A549 (cell line): ENCODE data around the gene KRT13. TPM values are rescaled to one million over a fixed set of nuclear protein-coding genes. Genes with fewer than 3 reads are reported as not detected.

ENCODE experiments used
- ATAC-seq, 2 experiments: fragments of 200-7000 bp in 1 of 2; fragments of >200 bp in 1 of 2; cut with Nextera tagmentation in 1 of 2; cut with Tn5 transposase in 1 of 2; 3 replicates each; pipeline versions ENCODE4 v1.8.0 to v1.9.1; 2018 to 2020; ENCODE audit warnings: mild to moderate bottlenecking in 1 of 2, moderate library complexity in 1 of 2
- CTCF ChIA-PET: fragments of 300-600 bp; sonication (Branson Sonifier 250); formaldehyde crosslinking; extraction: SDS; loops from one replicate; lab custom pipeline; 2021; ENCODE audit warnings: antibody characterized with exemption, inconsistent platforms; lab: Yijun Ruan, JAX
- POLR2A ChIA-PET: fragments of 350-600 bp; formaldehyde crosslinking; extraction: SDS; loops from one replicate; lab custom pipeline; 2021; ENCODE audit warnings: antibody characterized with exemption, inconsistent platforms; lab: Yijun Ruan, JAX
- DNase-seq, 2 experiments: peaks; one replicate each; pipeline versions ENCODE4 v3.0.0 to v3.0.0-alpha.2; 2011 to 2016; ENCODE audit warnings: low read depth in 1 of 2, low spot score in 1 of 2
- FAIRE-seq: peaks from 2 replicates; lab custom pipeline; 2011; peaks lifted over from hg19 to GRCh38; lab: Jason Lieb, UNC
- H3K27ac ChIP-seq, 2 experiments: fragments of >200 bp; sonication (Bioruptor Twin); formaldehyde crosslinking; 3 replicates each; pipeline ENCODE4 v1.5.1; 2016 to 2017
- H3K4me1 ChIP-seq: fragments of >200 bp; sonication (Bioruptor Twin); formaldehyde crosslinking; 3 replicates; pipeline ENCODE4 v1.6.1; 2016
- H3K4me2 ChIP-seq: fragments of >200 bp; sonication (Bioruptor Twin); formaldehyde crosslinking; 3 replicates; pipeline ENCODE4 v1.6.1; 2016
- H3K4me3 ChIP-seq: fragments of >200 bp; sonication (Bioruptor Twin); formaldehyde crosslinking; 3 replicates; pipeline ENCODE4 v1.5.1; 2016
- H3K9me3 ChIP-seq: fragments of >200 bp; sonication (Bioruptor Twin); formaldehyde crosslinking; 3 replicates; pipeline ENCODE4 v1.6.1; 2016
- BHLHE40 ChIP-seq: IDR thresholded peaks from 2 replicates; pipeline ENCODE4 v1.6.1; 2012; ENCODE audit warnings: low read depth, low read length, inconsistent platforms
- CBX8 ChIP-seq: fragments of 200-600 bp; sonication (generic); IDR thresholded peaks from 2 replicates; pipeline ENCODE4 v1.6.1; 2016
- CHD2 ChIP-seq: fragments of 150-350 bp; IDR thresholded peaks from 2 replicates; pipeline ENCODE4 v1.6.1; 2014; ENCODE audit warnings: low read length; ENCODE audit not compliant: partially characterized antibody
- E2F6 ChIP-seq: IDR thresholded peaks from 2 replicates; pipeline ENCODE4 v1.6.1; 2012; ENCODE audit warnings: low read depth, borderline replicate concordance
- EHF ChIP-seq: fragments of 250-450 bp; sonication (Bioruptor Pico); IDR thresholded peaks from 2 replicates; pipeline ENCODE4 v1.5.0; 2020; ENCODE audit warnings: mild to moderate bottlenecking
- FOSL2 ChIP-seq, 2 experiments: fragments of 450-650 bp in 1 of 2; fragments of >200 bp in 1 of 2; sonication (Bioruptor Twin) in 1 of 2; formaldehyde crosslinking; IDR thresholded peaks; 2 replicates each; pipeline versions ENCODE4 v1.5.0 to v1.6.1; 2016 to 2020; ENCODE audit warnings: mild to moderate bottlenecking in 1 of 2, moderate library complexity in 1 of 2
- JUNB ChIP-seq: fragments of >200 bp; sonication (Bioruptor Twin); formaldehyde crosslinking; IDR thresholded peaks from 2 replicates; pipeline ENCODE4 v1.6.1; 2016
- MYC ChIP-seq: IDR thresholded peaks from 2 replicates; pipeline ENCODE4 v1.6.1; 2012; ENCODE audit warnings: mild to moderate bottlenecking, inconsistent platforms, low read length, improper control_type of control experiment, borderline replicate concordance
- ZC3H11A ChIP-seq: fragments of 450-650 bp; IDR thresholded peaks from 2 replicates; pipeline ENCODE4 v1.6.1; 2014; ENCODE audit warnings: antibody characterized with exemption, mild to moderate bottlenecking
- ZNF302 ChIP-seq: fragments of 250-450 bp; sonication (Bioruptor Pico); IDR thresholded peaks from 2 replicates; pipeline ENCODE4 v1.9.0; 2021; ENCODE audit warnings: inconsistent platforms, mild to moderate bottlenecking, moderate library complexity
- ZSCAN20 ChIP-seq: fragments of 250-450 bp; sonication (Bioruptor Pico); IDR thresholded peaks from 2 replicates; pipeline ENCODE4 v1.8.0; 2022; ENCODE audit warnings: mild to moderate bottlenecking, moderate library complexity
- WGBS: methylation state at CpG from one replicate; pipeline ENCODE4 v1.1.6; 2017; ENCODE audit errors: missing lambda C conversion rate; 5-methylcytosine and 5-hydroxymethylcytosine counted together
- polyA plus RNA-seq, 4 experiments: library from polyadenylated mRNA; depleted of rRNA in 3 of 4; stranded (reverse); fragments of >200 nt; fragmentation: RNase III in 1 of 4; extraction: RNeasy Plus Mini Kit Qiagen cat#74134 plus additional on column Dnase treatment in 1 of 4; gene quantifications; 2 replicates in 3 of 4; 3 replicates in 1 of 4; pipeline ENCODE4 v1.2.3, GENCODE V29; 2011 to 2017
- TF ChIP-seq, protein P1 (sequence below): fragments of 200-600 bp; sonication (generic); IDR thresholded peaks from 2 replicates; pipeline ENCODE4 v1.6.1; 2016; ENCODE audit warnings: antibody characterized with exemption, mild to moderate bottlenecking, moderate library complexity
- TF ChIP-seq, protein P2 (sequence below): fragments of 250-450 bp; sonication (Bioruptor Pico); IDR thresholded peaks from 2 replicates; pipeline ENCODE4 v1.5.0; 2021; ENCODE audit warnings: mild to moderate bottlenecking, moderate library complexity, borderline replicate concordance

KRT13 gene
- polyA plus RNA-seq, 2 of the 4 experiments (the other 2 are of a cell fraction) = 0.06 TPM; not detected in 1

DNA sequence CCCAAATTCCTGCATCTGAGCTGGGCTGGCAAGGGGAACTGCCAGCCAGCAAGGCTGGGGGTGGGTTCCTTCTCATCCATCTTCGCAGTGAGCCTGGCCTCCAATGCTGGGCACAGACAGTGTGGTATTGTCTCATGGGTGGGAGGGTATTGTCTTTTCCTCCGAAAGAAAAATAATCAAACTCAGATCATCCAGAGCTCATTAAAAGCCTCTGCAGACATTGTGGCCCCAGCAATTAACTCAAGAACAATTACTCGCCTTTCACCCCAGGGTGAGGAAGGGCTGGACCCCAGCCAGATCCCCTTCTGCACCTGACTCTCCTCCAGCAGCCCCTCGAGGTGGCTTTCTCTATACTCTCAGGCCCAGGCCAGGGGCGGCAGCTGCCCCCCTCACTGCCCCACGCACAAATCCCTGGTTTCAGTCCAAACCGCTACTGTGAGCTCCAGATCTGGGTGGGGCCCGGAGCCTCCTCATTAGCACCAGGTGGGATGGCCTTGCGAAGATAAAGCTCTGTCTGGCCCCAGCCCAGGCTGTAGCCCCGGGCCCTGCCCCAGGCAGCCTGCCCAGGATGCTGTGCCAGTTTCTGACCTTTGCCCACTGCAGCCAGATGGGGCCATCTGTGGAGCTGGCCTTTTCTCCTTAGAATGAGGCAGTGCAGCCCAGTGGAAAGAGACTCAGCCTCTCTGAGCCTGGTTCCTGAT, 15.6 kb upstream of the KRT13 start:
- no peak for DNase-seq
- POLR2A ChIA-PET = interaction anchor here (1.1 to 1.6 kb wide), 2 partner anchors 28 to 168 kb away, joined by 3 to 4 read pairs; partner anchors contain the start of gene EIF1
- Histone ChIP-seq H3K4me2 (peak overlapping the region; percentile 61), H3K27ac (peak overlapping the region; percentile 12 to 82; a peak in 5 of 6 replicates), H3K4me1 (peaks cover 29% of the 10 kb centered on the region), H3K9me3 (no peaks in the 10 kb centered on the region), H3K4me3 (no peak overlapping the region)
- FAIRE-seq = no peak
- CTCF ChIA-PET = interaction anchor here (0.9 to 3.6 kb wide), 7 partner anchors 10 to 191 kb away, joined by 3 to 35 read pairs (median 5); no protein-coding TSS in a partner anchor
- 70% methylated on average over 9 of the region's 10 CpGs for WGBS
- peak in 1 of 2 experiments; percentile 8; a peak in 1 of 6 replicates for ATAC-seq
- TF ChIP-seq, protein P1, sequence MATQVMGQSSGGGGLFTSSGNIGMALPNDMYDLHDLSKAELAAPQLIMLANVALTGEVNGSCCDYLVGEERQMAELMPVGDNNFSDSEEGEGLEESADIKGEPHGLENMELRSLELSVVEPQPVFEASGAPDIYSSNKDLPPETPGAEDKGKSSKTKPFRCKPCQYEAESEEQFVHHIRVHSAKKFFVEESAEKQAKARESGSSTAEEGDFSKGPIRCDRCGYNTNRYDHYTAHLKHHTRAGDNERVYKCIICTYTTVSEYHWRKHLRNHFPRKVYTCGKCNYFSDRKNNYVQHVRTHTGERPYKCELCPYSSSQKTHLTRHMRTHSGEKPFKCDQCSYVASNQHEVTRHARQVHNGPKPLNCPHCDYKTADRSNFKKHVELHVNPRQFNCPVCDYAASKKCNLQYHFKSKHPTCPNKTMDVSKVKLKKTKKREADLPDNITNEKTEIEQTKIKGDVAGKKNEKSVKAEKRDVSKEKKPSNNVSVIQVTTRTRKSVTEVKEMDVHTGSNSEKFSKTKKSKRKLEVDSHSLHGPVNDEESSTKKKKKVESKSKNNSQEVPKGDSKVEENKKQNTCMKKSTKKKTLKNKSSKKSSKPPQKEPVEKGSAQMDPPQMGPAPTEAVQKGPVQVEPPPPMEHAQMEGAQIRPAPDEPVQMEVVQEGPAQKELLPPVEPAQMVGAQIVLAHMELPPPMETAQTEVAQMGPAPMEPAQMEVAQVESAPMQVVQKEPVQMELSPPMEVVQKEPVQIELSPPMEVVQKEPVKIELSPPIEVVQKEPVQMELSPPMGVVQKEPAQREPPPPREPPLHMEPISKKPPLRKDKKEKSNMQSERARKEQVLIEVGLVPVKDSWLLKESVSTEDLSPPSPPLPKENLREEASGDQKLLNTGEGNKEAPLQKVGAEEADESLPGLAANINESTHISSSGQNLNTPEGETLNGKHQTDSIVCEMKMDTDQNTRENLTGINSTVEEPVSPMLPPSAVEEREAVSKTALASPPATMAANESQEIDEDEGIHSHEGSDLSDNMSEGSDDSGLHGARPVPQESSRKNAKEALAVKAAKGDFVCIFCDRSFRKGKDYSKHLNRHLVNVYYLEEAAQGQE = no peak
- TF ChIP-seq CHD2 (no peak), EHF (CRISPR knock-in tag) (no peak), ZNF302 (no peak), ZSCAN20 (CRISPR knock-in tag) (no peak), CBX8 (no peak), ZC3H11A (no peak), JUNB (no peak), BHLHE40 (no peak), FOSL2 (IDR thresholded peaks at IDR 0.05) (no peak), FOSL2 (CRISPR knock-in tag; IDR thresholded peaks at IDR 0.05) (no peak)
- TF ChIP-seq, protein P2, sequence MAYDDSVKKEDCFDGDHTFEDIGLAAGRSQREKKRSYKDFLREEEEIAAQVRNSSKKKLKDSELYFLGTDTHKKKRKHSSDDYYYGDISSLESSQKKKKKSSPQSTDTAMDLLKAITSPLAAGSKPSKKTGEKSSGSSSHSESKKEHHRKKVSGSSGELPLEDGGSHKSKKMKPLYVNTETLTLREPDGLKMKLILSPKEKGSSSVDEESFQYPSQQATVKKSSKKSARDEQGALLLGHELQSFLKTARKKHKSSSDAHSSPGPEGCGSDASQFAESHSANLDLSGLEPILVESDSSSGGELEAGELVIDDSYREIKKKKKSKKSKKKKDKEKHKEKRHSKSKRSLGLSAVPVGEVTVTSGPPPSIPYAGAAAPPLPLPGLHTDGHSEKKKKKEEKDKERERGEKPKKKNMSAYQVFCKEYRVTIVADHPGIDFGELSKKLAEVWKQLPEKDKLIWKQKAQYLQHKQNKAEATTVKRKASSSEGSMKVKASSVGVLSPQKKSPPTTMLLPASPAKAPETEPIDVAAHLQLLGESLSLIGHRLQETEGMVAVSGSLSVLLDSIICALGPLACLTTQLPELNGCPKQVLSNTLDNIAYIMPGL (CRISPR knock-in tag) = no peak

DNA sequence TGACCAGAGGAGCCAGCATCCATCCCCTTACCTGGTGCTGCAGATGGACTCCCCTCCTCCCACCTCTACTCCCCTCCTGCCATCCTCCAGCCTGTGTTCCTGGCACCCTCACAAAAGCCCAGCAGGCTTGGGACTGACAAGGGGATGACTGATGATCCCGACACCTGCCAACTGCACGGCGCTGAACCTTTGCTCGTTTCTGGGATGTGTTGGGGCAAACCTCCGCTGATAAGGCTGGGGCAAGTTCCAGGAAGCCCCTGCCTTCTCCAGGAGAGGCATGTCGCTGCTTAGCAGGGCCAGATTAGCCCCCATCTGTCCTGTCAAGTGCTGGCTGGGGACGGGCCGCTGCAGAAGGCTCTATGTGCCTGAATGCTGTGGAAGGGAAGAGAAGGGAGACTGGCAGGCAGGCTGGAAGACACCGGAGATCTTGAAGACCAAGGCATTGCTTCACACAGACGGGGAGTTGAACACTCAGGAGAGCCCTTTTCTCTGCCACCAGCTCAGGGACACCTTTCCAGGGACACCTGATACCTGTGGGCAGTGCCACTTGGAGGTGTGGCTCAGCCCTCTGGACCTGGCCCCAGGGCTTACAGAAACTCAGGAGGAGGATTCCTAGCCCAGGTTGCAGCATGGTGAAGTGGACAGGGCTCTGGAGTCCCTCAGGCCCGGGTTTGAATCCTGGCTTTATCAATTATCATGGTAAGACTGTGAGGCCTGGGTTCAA, 14.3 kb upstream of the KRT13 start:
- FAIRE-seq = no peak
- H3K4me2 ChIP-seq = no peak overlapping the region

More for the DNA sequence above, 14.3 kb upstream of the KRT13 start:
- DNase-seq (no peak), ATAC-seq (no peak)
- H3K27ac ChIP-seq = peak overlapping the region in 1 of 2 experiments; percentile 82; a peak in 3 of 6 replicates
- ChIA-PET POLR2A (no interaction called here), CTCF (interaction anchor here (1.2 to 20.5 kb wide), 3 partner anchors 14 to 129 kb away, joined by 4 to 163 read pairs (median 15); partner anchors contain the start of gene KRT13)
- H3K4me3 ChIP-seq = no peak overlapping the region
- TF ChIP-seq MYC (no peak), E2F6 (no peak)
- no peaks in the 10 kb centered on the region for H3K9me3 ChIP-seq
- 68% methylated on average over 10 of the region's 11 CpGs for WGBS
- peaks cover 29% of the 10 kb centered on the region for H3K4me1 ChIP-seq
